Pancreas (tissue), 10 donors: ENCODE results near the gene CREBBP. TPM values are rescaled to one million over a fixed set of nuclear protein-coding genes. Genes with fewer than 3 reads are reported as not detected.

Source experiments
- ATAC-seq, 4 donors: fragments of 200-7000 bp; cut with Tn5 transposase; one replicate each; pipeline versions ENCODE4 v1.8.0 to v1.9.1; 2020; ENCODE audit warnings: mild to moderate bottlenecking in 4 of 4, moderate library complexity in 4 of 4
- DNase-seq, 6 donors: peaks; one replicate each; pipeline ENCODE4 v3.0.0-alpha.2; 2020
- FAIRE-seq: peaks from 2 replicates; lab custom pipeline; 2012; peaks lifted over from hg19 to GRCh38; lab: Jason Lieb, UNC
- H3K27ac ChIP-seq, 4 donors: fragments of 200-600 bp; sonication (generic); 1 replicate in 3 of 4; 2 replicates in 1 of 4; pipeline versions ENCODE4 v1.5.0 to v1.8.0; 2020
- H3K27me3 ChIP-seq, 4 donors: fragments of 200-600 bp; one replicate each; pipeline ENCODE4 v1.8.0; 2021
- H3K36me3 ChIP-seq, 3 donors: fragments of 200-600 bp; sonication (generic) in 1 of 3; one replicate each; pipeline versions ENCODE4 v1.5.0 to v1.8.0; 2020 to 2021
- H3K4me1 ChIP-seq, 3 donors: fragments of 200-600 bp; one replicate each; pipeline ENCODE4 v1.8.0; 2021
- H3K4me3 ChIP-seq, 4 donors: fragments of 200-600 bp; sonication (generic) in 2 of 4; one replicate each; pipeline versions ENCODE4 v1.5.0 to v1.8.0; 2020 to 2021
- H3K9me3 ChIP-seq, 4 donors: fragments of 200-600 bp; one replicate each; pipeline ENCODE4 v1.8.0; 2021
- WGBS, 2 donors: extraction: QIAGEN DNeasy Blood & Tissue Kit; methylation state at CpG; one replicate each; pipeline ENCODE4 v1.1.7; 2013; 5-methylcytosine and 5-hydroxymethylcytosine counted together
- intact Hi-C, 3 donors: fragments of 100-400 bp; cut with DNase I; formaldehyde crosslinking; loops; one replicate each; pipeline versions ENCODE4 v1.11.1 to v1.14.2; 2022
- polyA plus RNA-seq, 2 donors: library from polyadenylated mRNA; stranded (reverse); fragments of 200-250 nt; gene quantifications; one replicate each; pipeline ENCODE4 v1.2.3, GENCODE V29; 2013
- total RNA-seq, 6 donors: library from RNA; stranded (reverse); fragmentation: NEBNext Ultra II Directional in 4 of 6; extraction: Animal tissue kit (Norgen Biotek cat#: 25700) in 4 of 6; gene quantifications; one replicate each; pipeline versions ENCODE4 v1.2.1 to v1.2.4, GENCODE V29; 2021 to 2023
- TF ChIP-seq, protein P1 (sequence below), 4 donors: fragments of 200-600 bp; sonication (generic) in 3 of 4; IDR thresholded peaks; one replicate each; pipeline versions ENCODE4 v1.5.0 to v1.8.0; 2021; ENCODE audit warnings: antibody characterized with exemption in 4 of 4
- donor health status: healthy with polysubstance abuse.
- donor health status: DM: no; HTN: no; CAD: no; lungs with moderate emphysema.
- donor health status: DM: no; HTN: no; CAD: no.
- donor health status: control.
- donor health status: control.
- donor health status: Bipolar disorder and iron deficiency.
- donor health status: DM: yes; HTN: yes; CAD: no.
- donor health status: DM: no; HTN: no; CAD: no.
- donor health status: DM: no; HTN: no; CAD: no.
- donor health status: DM: yes; HTN: yes; CAD: no.

Gene CREBBP
- total and polyA plus RNA-seq, 8 donors, result 14.4 to 49.4 (median 30.2) TPM

DNA sequence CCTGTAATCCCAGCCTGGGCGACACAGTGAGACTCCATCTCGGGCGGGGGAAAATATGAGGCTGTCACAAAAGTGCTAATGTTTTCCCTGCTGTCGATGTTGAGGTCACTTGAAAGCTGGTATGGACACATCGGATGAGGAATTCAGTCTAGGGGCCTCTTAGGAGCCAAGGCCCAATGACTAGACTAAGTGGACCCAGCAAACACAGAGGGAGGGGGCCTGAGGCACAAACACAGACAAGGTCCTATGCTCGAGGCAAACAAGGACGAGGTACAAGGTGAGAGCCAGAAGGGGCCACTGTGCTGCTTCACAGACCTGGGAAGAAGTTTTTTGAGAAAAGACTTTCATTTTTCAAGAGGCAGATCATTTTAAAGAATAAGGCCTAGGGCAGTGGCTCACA is 178.4 kb downstream of the CREBBP start:
- FAIRE-seq, result no peak
- TF ChIP-seq, protein P1, sequence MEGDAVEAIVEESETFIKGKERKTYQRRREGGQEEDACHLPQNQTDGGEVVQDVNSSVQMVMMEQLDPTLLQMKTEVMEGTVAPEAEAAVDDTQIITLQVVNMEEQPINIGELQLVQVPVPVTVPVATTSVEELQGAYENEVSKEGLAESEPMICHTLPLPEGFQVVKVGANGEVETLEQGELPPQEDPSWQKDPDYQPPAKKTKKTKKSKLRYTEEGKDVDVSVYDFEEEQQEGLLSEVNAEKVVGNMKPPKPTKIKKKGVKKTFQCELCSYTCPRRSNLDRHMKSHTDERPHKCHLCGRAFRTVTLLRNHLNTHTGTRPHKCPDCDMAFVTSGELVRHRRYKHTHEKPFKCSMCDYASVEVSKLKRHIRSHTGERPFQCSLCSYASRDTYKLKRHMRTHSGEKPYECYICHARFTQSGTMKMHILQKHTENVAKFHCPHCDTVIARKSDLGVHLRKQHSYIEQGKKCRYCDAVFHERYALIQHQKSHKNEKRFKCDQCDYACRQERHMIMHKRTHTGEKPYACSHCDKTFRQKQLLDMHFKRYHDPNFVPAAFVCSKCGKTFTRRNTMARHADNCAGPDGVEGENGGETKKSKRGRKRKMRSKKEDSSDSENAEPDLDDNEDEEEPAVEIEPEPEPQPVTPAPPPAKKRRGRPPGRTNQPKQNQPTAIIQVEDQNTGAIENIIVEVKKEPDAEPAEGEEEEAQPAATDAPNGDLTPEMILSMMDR (IDR thresholded peaks at IDR 0.05), result no peak
- Histone ChIP-seq H3K4me3 (no peak overlapping the region), H3K4me1 (peaks cover 0 to 1% (median under 1%) of the 10 kb centered on the region in 3 donors), H3K27ac (no peak overlapping the region), H3K36me3 (peaks cover 0 to 5% (median 0%) of the 10 kb centered on the region in 3 donors), H3K27me3 (no peaks in the 10 kb centered on the region), H3K9me3 (no peaks in the 10 kb centered on the region)
- ATAC-seq, result no peak
- intact Hi-C loops, result no loop called here
- 95% methylated on average over 7 of the region's 7 CpGs for WGBS, 2 donors
- DNase-seq, result peak in 1 of 6 donors; percentile 1

DNA sequence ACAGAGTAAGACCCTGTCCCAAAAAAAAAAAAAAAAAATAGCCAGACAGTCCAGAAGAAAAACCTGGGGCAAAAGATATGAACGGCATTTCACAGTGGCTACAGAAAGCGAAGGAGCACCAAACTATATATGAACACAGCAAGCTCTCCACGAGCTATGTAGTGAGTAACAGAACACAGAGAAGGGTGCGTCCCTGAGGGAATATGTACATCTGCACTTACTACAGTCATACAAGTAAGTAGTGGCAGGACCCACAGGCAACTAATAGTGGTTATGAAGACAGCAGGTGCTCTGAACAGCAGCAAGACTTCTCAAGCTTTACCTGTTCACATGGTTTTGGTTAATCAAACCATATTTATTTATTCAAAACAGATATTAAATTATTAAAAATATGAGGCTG is 179.0 kb downstream of the CREBBP start:
- FAIRE-seq (no peak), DNase-seq (no peak)

DNA sequence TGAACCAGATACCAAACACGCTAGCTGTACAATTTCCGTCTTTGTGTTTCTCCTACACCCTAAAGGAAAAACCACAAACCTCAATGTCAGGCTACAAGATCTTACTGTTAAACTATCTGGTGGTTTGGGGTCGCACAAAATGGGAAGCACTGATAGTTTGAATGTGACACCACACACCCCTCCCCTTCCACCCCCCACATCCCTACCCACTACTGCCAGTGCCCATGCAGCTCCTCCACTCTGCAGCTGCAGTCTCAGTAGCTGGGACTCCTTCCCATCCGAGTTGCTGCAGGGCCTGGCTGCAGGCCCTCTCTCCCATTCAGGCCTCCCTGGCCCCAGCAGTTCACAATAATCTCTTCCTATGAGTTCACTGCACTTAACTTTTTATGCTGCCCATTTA is 181.6 kb downstream of the CREBBP start:
- Histone ChIP-seq H3K27ac (no peak overlapping the region), H3K9me3 (no peaks in the 10 kb centered on the region), H3K27me3 (no peaks in the 10 kb centered on the region), H3K4me1 (peaks cover 8 to 26% (median 20%) of the 10 kb centered on the region in 3 donors), H3K36me3 (peaks cover 0 to 5% (median 0%) of the 10 kb centered on the region in 3 donors), H3K4me3 (no peak overlapping the region)
- intact Hi-C loops, result no loop called here
- 86 to 88% methylated on average over 4 of the region's 4 CpGs for WGBS, 2 donors
- TF ChIP-seq, protein P1 (IDR thresholded peaks at IDR 0.05), result no peak
- ATAC-seq (no peak), DNase-seq (peak in 1 of 6 donors; percentile 15), FAIRE-seq (no peak)

More for the DNA sequence above, 179.0 kb downstream of the CREBBP start:
- ATAC-seq, result no peak
- H3K36me3 ChIP-seq, result peaks cover 0 to 5% (median 0%) of the 10 kb centered on the region in 3 donors
- TF ChIP-seq, protein P1 (IDR thresholded peaks at IDR 0.05), result no peak
- peaks cover 0 to 7% (median 6%) of the 10 kb centered on the region in 3 donors for H3K4me1 ChIP-seq
- no peaks in the 10 kb centered on the region for H3K27me3 ChIP-seq
- WGBS, 2 donors, result 85 to 88% methylated on average over 4 of the region's 4 CpGs
- no peak overlapping the region for H3K27ac ChIP-seq
- no peak overlapping the region for H3K4me3 ChIP-seq
- intact Hi-C loops, result no loop called here
- no peaks in the 10 kb centered on the region for H3K9me3 ChIP-seq

DNA sequence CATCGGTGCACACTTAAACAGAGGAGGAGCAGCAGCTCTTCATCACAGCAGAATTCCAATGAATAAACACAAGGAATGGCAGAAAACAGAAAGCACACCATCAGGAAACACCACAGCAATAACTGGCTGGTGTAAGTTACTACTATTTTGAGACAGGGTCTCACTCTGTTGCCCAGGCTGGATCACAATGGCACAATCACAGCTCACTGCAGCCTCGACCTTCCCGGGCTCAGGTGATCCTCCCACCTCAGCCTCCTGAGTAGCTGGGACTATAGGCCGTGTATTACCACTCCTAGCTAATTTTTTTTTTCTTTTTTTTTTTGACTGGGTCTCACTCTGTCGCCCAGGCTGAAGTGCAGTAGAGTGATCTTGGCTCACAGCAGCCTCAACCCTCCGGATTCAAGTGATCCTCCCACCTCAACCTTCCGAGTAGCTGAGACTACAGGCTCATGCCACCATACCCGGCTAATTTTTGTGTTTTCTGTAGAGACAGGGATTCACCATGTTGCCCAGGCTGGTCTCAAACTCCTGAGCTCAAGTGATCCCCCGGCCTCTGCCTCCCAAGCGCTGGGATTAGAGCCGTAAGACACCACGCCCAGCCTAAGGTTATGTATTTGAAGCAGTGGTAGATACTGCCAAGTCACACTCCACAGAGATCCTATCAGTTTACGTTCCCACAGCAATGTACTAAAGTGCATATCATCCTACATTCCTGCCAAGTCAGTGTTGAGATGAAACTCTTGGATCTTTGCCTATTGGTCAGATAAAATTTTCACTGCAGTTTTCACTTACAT is 183.9 kb downstream of the CREBBP start:
- H3K9me3 ChIP-seq, result no peaks in the 10 kb centered on the region
- TF ChIP-seq, protein P1 (IDR thresholded peaks at IDR 0.05), result no peak
- H3K4me3 ChIP-seq, result peak overlapping the region in 2 of 4 donors; percentile 24 to 27
- intact Hi-C loops, result no loop called here
- H3K27ac ChIP-seq, result peak overlapping the region; percentile 63 to 91 (median 78)
- H3K36me3 ChIP-seq, result no peaks in the 10 kb centered on the region
- no peaks in the 10 kb centered on the region for H3K27me3 ChIP-seq
- no peak for FAIRE-seq
- peak; percentile 16 to 48 (median 24) for ATAC-seq
- peak in 1 of 6 donors; percentile 9 for DNase-seq
- WGBS, 2 donors, result 29 to 36% methylated on average over 13 of the region's 13 CpGs
- H3K4me1 ChIP-seq, result peaks cover 8 to 31% (median 20%) of the 10 kb centered on the region in 3 donors
